Astrocyte of the cerebellum (primary cell): Measurements from ENCODE around the gene IQSEC1.
A peak's percentile ranks its signal among the peaks of the same experiment; 100 is the strongest.

ENCODE experiments used
- DNase-seq: peaks from one replicate; pipeline ENCODE4 v3.0.0-alpha.2; 2011; ENCODE audit warnings: low read depth
- H3K4me3 ChIP-seq: 2 replicates; pipeline ENCODE4 v1.5.1; 2011; ENCODE audit warnings: mild to moderate bottlenecking, low read depth, low read length, moderate library complexity
- in situ Hi-C: cut with HindIII; loops from 2 replicates; pipeline ENCODE4 v1.10.0; 2017; ENCODE audit warnings: low sequenced_read_pairs
- TF ChIP-seq, protein P1 (sequence below): IDR thresholded peaks from 2 replicates; pipeline ENCODE4 v1.5.1; 2012; ENCODE audit warnings: low read length, low read depth, moderate library complexity, mild to moderate bottlenecking; ENCODE audit errors: missing control alignments

IQSEC1 gene

GRCh38 chr3:12993517-12994356 lies 79.5 kb downstream of the IQSEC1 start:
- TF ChIP-seq, protein P1, sequence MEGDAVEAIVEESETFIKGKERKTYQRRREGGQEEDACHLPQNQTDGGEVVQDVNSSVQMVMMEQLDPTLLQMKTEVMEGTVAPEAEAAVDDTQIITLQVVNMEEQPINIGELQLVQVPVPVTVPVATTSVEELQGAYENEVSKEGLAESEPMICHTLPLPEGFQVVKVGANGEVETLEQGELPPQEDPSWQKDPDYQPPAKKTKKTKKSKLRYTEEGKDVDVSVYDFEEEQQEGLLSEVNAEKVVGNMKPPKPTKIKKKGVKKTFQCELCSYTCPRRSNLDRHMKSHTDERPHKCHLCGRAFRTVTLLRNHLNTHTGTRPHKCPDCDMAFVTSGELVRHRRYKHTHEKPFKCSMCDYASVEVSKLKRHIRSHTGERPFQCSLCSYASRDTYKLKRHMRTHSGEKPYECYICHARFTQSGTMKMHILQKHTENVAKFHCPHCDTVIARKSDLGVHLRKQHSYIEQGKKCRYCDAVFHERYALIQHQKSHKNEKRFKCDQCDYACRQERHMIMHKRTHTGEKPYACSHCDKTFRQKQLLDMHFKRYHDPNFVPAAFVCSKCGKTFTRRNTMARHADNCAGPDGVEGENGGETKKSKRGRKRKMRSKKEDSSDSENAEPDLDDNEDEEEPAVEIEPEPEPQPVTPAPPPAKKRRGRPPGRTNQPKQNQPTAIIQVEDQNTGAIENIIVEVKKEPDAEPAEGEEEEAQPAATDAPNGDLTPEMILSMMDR = no peak
- H3K4me3 ChIP-seq = peak overlapping the region; percentile 56
- DNase-seq = no peak
- in situ Hi-C loops = no loop called here

DNA sequence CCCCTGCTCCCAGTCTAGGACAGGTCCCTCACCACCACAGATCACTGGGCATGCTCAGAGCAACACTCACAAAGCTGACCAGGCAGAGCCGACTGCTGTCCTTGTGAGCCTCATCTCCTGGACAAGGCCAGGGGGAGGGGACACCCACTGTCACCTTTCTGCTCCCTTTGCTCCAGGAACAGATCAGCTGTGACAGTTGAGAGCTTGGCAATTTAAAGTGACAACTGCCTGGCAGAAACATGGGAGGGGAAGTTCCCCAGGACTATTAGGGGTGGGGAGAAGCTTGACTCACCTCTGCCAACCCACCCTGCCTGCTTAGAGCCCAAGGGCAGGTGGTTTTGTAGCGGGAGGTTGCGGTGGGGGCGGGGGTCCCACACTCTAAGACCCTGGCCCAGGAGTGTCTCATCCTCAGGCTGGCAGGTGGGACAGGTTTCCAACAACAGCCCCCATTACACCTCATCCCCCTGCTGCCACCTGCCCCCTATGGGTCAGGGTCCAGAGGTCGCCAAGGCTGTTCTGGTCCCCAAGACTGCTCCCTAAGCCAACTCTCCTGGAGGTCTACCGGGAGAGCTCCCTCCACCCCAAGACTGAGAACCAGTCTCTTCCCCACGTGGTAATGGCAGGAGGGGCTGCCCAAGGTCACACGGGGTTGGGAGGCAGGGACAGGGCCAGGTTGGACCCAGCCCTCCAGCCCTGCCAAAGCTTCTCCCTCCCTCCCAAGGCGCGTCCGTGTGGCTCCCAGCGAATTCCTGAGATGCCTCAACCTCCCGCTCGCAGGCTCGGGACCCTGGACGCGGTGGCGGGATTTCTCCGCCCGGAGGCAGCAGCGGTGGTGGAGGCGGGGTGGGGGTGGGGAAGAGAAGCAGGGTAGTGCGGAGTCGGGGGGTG lies 80.4 kb downstream of the IQSEC1 start:
- in situ Hi-C loops = no loop called here
- peak overlapping the region; percentile 44 for H3K4me3 ChIP-seq

DNA sequence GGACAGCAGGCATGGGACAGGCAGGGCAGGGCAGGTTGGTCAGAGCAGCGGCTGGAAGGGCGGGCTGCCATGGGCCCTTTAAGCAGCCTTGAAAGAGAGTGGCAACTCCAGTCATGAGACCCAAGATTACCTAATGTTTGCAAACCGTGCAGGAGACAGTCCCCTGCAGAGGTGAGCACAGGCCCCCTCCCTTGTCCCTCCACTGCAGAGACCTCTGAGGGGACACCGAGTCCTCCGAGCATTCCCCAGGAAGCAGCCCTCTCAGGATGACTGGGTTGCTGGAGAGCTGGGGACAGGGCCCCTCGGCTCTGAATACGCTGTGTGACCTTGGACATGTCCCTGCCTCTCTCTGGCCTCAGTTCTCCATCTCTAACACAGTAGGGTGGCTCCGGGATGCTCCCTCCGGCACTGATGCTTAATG lies 81.4 kb downstream of the IQSEC1 start:
- in situ Hi-C loops = no loop called here
- no peak overlapping the region for H3K4me3 ChIP-seq
- no peak for DNase-seq
- TF ChIP-seq, protein P1 = no peak

More for the DNA sequence above, 80.4 kb downstream of the IQSEC1 start:
- TF ChIP-seq, protein P1 = no peak
- DNase-seq = no peak

DNA sequence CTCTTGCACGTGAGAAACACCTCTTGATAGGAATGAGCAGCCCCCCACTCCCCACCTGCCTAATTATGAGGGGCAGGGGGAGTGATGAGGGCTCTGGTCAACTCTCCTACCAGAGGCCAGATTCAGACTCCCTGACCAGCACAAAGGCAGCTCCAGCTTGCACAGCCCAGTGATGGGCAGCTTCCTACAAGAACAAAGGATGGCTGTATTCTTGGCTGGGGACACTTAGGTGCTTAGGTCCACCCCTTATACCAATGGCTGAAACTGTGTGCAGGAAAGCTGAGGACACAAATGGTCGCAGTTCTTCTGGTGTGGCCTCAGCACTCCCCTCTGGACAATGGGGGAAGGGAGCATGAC lies 81.8 kb downstream of the IQSEC1 start:
- no peak overlapping the region for H3K4me3 ChIP-seq
- TF ChIP-seq, protein P1 = no peak
- DNase-seq = no peak
- in situ Hi-C loops = no loop called here

GRCh38 chr3:12990781-12991480 lies 82.3 kb downstream of the IQSEC1 start:
- H3K4me3 ChIP-seq = no peak overlapping the region
- in situ Hi-C loops = no loop called here
- TF ChIP-seq, protein P1 = no peak
- DNase-seq = peak; percentile 52

DNA sequence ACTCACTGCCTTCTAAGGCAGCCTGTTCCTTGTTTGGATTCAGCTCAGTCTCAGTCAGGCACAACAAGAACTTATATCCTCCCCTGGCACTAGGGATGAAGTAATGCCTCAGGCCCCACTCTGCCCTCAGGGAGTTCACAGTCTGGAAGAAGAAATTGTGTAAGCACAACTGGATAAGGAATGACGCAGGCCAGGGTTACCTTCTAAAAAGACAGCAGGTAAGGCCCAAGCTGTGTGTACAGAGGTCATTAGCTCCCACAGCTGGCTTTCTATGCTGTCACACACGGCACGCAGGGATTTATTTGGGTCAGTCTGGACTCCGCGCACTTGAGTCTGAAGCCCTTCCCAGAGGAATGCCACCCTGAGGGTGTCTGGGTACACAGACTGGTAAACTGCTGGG lies 82.9 kb downstream of the IQSEC1 start:
- no peak overlapping the region for H3K4me3 ChIP-seq
- in situ Hi-C loops = no loop called here
- DNase-seq = no peak
- TF ChIP-seq, protein P1 = no peak
